Gastrocnemius medialis (tissue), 4 donors: ENCODE data around the gene INTS11.

Experiments used
- POLR2A ChIP-seq, 2 donors: fragments of 450-650 bp; IDR thresholded peaks; one replicate each; pipeline ENCODE4 v1.6.1; 2017; ENCODE audit warnings: antibody characterized with exemption in 2 of 2, mild to moderate bottlenecking in 2 of 2, moderate library complexity in 2 of 2
- TF ChIP-seq, protein P1 (sequence below), 5 experiments: fragments of 450-650 bp in 3 of 5; fragments of 200-600 bp in 2 of 5; sonication (generic) in 2 of 5; IDR thresholded peaks in 4 of 5; conservative IDR thresholded peaks in 1 of 5; 1 replicate in 4 of 5; 2 replicates in 1 of 5; pipeline ENCODE4 v1.5.1; 2016 to 2019; ENCODE audit warnings: antibody characterized with exemption in 5 of 5, mild to moderate bottlenecking in 3 of 5, moderate library complexity in 3 of 5

DNA sequence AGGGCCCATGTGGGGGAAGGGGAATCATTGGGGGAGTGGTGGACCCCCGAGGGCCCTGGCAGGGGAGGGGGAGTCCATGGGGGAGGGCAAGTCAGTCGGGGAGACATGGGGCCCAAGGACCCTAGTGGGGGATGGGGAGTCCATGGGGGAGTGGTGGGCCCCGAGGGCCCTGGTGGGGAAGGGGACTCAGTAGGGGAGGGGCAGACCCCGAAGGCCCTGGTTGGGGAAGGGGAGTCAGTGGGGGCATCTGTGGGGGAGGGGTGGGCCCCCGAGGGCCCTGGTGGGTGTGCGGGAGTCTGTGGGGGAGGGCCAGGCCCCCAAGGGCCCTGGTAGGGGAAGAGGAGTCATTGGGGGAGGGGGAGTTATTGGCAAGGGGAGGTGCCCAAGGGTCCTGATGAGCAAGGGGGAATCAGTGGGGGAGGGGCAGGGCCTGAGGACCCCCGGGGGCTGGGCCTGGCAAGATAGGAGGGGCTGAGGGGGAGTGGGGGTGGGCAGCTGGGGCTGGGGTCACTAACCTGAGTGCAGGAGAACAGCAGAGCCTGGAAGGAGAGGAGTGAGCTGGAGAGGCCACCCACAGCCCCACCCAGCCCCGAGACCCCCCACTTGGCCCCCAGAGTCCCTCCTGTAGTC, 31.8 kb upstream of the INTS11 start:
- TF ChIP-seq, protein P1, sequence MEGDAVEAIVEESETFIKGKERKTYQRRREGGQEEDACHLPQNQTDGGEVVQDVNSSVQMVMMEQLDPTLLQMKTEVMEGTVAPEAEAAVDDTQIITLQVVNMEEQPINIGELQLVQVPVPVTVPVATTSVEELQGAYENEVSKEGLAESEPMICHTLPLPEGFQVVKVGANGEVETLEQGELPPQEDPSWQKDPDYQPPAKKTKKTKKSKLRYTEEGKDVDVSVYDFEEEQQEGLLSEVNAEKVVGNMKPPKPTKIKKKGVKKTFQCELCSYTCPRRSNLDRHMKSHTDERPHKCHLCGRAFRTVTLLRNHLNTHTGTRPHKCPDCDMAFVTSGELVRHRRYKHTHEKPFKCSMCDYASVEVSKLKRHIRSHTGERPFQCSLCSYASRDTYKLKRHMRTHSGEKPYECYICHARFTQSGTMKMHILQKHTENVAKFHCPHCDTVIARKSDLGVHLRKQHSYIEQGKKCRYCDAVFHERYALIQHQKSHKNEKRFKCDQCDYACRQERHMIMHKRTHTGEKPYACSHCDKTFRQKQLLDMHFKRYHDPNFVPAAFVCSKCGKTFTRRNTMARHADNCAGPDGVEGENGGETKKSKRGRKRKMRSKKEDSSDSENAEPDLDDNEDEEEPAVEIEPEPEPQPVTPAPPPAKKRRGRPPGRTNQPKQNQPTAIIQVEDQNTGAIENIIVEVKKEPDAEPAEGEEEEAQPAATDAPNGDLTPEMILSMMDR (IDR thresholded peaks at IDR 0.05 in 4 of 5, conservative IDR thresholded peaks at IDR 0.05 in 1 of 5) = no peak
- TF ChIP-seq POLR2A (IDR thresholded peaks at IDR 0.05) = no peak
